ENCODE results near the gene SUPT20HL2.

DNA sequence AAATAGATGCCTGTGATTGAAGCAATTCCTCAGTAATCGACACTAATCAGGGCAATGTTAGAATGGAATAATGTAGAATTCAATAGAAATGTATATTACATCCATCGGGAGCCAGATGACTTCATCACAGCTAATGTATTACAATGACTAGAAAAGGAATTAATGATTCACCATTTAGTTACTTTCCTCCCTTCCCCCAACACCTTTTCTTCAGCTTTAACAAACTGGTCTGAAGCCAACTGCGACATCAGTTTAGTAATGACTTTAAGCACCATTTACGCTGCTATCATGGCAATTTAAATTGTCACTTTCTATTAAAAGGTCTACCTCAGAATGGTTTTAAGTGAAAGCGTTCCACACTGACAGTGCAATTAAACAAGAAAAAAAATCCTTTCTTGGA, 45.1 kb downstream of the SUPT20HL2 start:
- TF ChIP-seq, protein P1, sequence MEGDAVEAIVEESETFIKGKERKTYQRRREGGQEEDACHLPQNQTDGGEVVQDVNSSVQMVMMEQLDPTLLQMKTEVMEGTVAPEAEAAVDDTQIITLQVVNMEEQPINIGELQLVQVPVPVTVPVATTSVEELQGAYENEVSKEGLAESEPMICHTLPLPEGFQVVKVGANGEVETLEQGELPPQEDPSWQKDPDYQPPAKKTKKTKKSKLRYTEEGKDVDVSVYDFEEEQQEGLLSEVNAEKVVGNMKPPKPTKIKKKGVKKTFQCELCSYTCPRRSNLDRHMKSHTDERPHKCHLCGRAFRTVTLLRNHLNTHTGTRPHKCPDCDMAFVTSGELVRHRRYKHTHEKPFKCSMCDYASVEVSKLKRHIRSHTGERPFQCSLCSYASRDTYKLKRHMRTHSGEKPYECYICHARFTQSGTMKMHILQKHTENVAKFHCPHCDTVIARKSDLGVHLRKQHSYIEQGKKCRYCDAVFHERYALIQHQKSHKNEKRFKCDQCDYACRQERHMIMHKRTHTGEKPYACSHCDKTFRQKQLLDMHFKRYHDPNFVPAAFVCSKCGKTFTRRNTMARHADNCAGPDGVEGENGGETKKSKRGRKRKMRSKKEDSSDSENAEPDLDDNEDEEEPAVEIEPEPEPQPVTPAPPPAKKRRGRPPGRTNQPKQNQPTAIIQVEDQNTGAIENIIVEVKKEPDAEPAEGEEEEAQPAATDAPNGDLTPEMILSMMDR (IDR thresholded peaks at IDR 0.05; ENCODE audit: low read depth, low read length, poor library complexity, severe bottlenecking), result no peak
- no peak for TF ChIP-seq EZH2phosphoT487 (IDR thresholded peaks at IDR 0.05; ENCODE audit: borderline replicate concordance, low read length)

All from DOHH2 (cell line).